GM23338 (cell line): ENCODE measurements around the gene AGXT. TPM values are rescaled to one million over a fixed set of nuclear protein-coding genes. Genes with fewer than 3 reads are reported as not detected.

Source experiments
- ATAC-seq: fragments of 200-7000 bp; cut with Tn5 transposase; 3 replicates; pipeline ENCODE4 v1.9.1; 2020
- DNase-seq: peaks from one replicate; pipeline ENCODE4 v3.0.0-alpha.2; 2015; ENCODE audit warnings: low spot score
- H2AFZ ChIP-seq: fragments of 200-600 bp; sonication (generic); 2 replicates; pipeline ENCODE4 v1.8.0; 2016; ENCODE audit warnings: antibody characterized with exemption, mild to moderate bottlenecking, moderate library complexity
- H3F3A ChIP-seq: fragments of 200-600 bp; sonication (generic); replicated peaks from 2 replicates; pipeline ENCODE4 v1.8.0; 2017; ENCODE audit warnings: antibody characterized with exemption, mixed run types, low read depth
- H3K27ac ChIP-seq: fragments of 200-600 bp; sonication (generic); 2 replicates; pipeline ENCODE4 v1.6.1; 2016; ENCODE audit warnings: low read depth
- H3K27me3 ChIP-seq: fragments of 200-600 bp; sonication (generic); 2 replicates; pipeline ENCODE4 v1.8.0; 2016; ENCODE audit warnings: mild to moderate bottlenecking, mixed run types, moderate library complexity; ENCODE audit not compliant: insufficient read depth
- H3K36me3 ChIP-seq: fragments of 200-600 bp; sonication (generic); 2 replicates; pipeline ENCODE4 v1.8.0; 2016; ENCODE audit warnings: mild to moderate bottlenecking; ENCODE audit not compliant: insufficient read depth
- H3K4me1 ChIP-seq: fragments of 200-600 bp; sonication (generic); 2 replicates; pipeline ENCODE4 v1.8.0; 2016; ENCODE audit warnings: mild to moderate bottlenecking, moderate library complexity; ENCODE audit not compliant: insufficient read depth
- H3K4me2 ChIP-seq: fragments of 200-600 bp; sonication (generic); 2 replicates; pipeline ENCODE4 v1.7.1; 2017; ENCODE audit warnings: mixed run types
- H3K4me3 ChIP-seq: fragments of 200-600 bp; sonication (generic); 2 replicates; pipeline ENCODE4 v1.6.1; 2016; ENCODE audit warnings: mixed run types
- H3K79me2 ChIP-seq: fragments of 200-600 bp; sonication (generic); replicated peaks from 2 replicates; pipeline ENCODE4 v1.8.0; 2017; ENCODE audit warnings: mild to moderate bottlenecking; ENCODE audit not compliant: insufficient read depth
- H3K9me2 ChIP-seq: fragments of 200-600 bp; sonication (generic); 2 replicates; pipeline ENCODE4 v1.8.0; 2017; ENCODE audit not compliant: insufficient read depth
- H4K20me1 ChIP-seq: fragments of 200-600 bp; sonication (generic); replicated peaks from 2 replicates; pipeline ENCODE4 v1.8.0; 2017; ENCODE audit warnings: mild to moderate bottlenecking; ENCODE audit not compliant: insufficient read depth
- H3K27ac Mint-ChIP-seq: 2 replicates; pipeline ENCODE4 v1.8.0; 2020; ENCODE audit warnings: inconsistent platforms, mild to moderate bottlenecking, moderate library complexity, mixed read lengths
- H3K27me3 Mint-ChIP-seq: 3 replicates; pipeline ENCODE4 v1.8.0; 2022; ENCODE audit warnings: low read depth, mild to moderate bottlenecking, moderate library complexity, mixed read lengths, inconsistent platforms; ENCODE audit not compliant: insufficient read depth, poor library complexity
- H3K36me3 Mint-ChIP-seq: 3 replicates; pipeline ENCODE4 v1.8.0; 2021; ENCODE audit warnings: low read depth, mild to moderate bottlenecking, inconsistent platforms, moderate library complexity, mixed read lengths
- H3K4me1 Mint-ChIP-seq: 3 replicates; pipeline ENCODE4 v1.8.0; 2020; ENCODE audit warnings: mild to moderate bottlenecking, inconsistent platforms, mixed read lengths
- H3K4me3 Mint-ChIP-seq: 3 replicates; pipeline ENCODE4 v1.8.0; 2021; ENCODE audit warnings: moderate library complexity, mild to moderate bottlenecking, inconsistent platforms, mixed read lengths
- H3K9me3 Mint-ChIP-seq: 3 replicates; pipeline ENCODE4 v1.8.0; 2020; ENCODE audit warnings: moderate library complexity, mild to moderate bottlenecking, inconsistent platforms, mixed read lengths
- CREB1 ChIP-seq: fragments of 250-450 bp; sonication (Bioruptor Pico); IDR thresholded peaks from 2 replicates; pipeline ENCODE4 v1.5.0; 2020; ENCODE audit warnings: low read depth, mild to moderate bottlenecking, moderate library complexity
- CTCF ChIP-seq, 2 experiments: fragments of 200-600 bp in 1 of 2; sonication (generic) in 1 of 2; conservative IDR thresholded peaks; 2 replicates each; pipeline versions ENCODE4 v1.5.1 to v1.6.1; 2016 to 2017; ENCODE audit warnings: antibody characterized with exemption in 2 of 2, low read depth in 2 of 2, mild to moderate bottlenecking in 2 of 2, moderate library complexity in 1 of 2
- ETS1 ChIP-seq: IDR thresholded peaks from 2 replicates; pipeline ENCODE4 v1.6.1; 2016; ENCODE audit warnings: antibody characterized with exemption
- EZH2 ChIP-seq: fragments of 200-600 bp; sonication (generic); IDR thresholded peaks from one replicate; pipeline ENCODE4 v1.8.0; 2017; ENCODE audit warnings: antibody characterized with exemption, mild to moderate bottlenecking, low read depth; ENCODE audit not compliant: unreplicated experiment
- EZH2phosphoT487 ChIP-seq: fragments of 200-600 bp; sonication (generic); IDR thresholded peaks from one replicate; pipeline ENCODE4 v1.8.1; 2018; ENCODE audit warnings: antibody characterized with exemption; ENCODE audit not compliant: unreplicated experiment
- JUNB ChIP-seq: IDR thresholded peaks from one replicate; pipeline ENCODE4 v1.6.1; 2016; ENCODE audit warnings: antibody characterized with exemption; ENCODE audit not compliant: unreplicated experiment
- NANOG ChIP-seq: IDR thresholded peaks from 2 replicates; pipeline ENCODE4 v1.6.1; 2016; ENCODE audit warnings: antibody characterized with exemption, borderline replicate concordance
- REST ChIP-seq: IDR thresholded peaks from one replicate; pipeline ENCODE4 v1.6.1; 2018; ENCODE audit warnings: antibody characterized with exemption; ENCODE audit not compliant: unreplicated experiment
- STAT1 ChIP-seq: IDR thresholded peaks from one replicate; pipeline ENCODE4 v1.6.1; 2016; ENCODE audit warnings: antibody characterized with exemption; ENCODE audit not compliant: unreplicated experiment
- ZNF114 ChIP-seq: fragments of 250-450 bp; sonication (Bioruptor Pico); IDR thresholded peaks from 2 replicates; pipeline ENCODE4 v1.5.0; 2020; ENCODE audit warnings: mild to moderate bottlenecking, moderate library complexity
- ZNF331 ChIP-seq: fragments of 250-450 bp; sonication (Bioruptor Pico); IDR thresholded peaks from 2 replicates; pipeline ENCODE4 v1.5.0; 2020; ENCODE audit warnings: low read depth, mild to moderate bottlenecking, moderate library complexity
- ZNF462 ChIP-seq: fragments of 250-450 bp; sonication (Bioruptor Pico); IDR thresholded peaks from 2 replicates; pipeline ENCODE4 v1.5.0; 2020; ENCODE audit warnings: mild to moderate bottlenecking, moderate library complexity
- polyA plus RNA-seq: library from polyadenylated mRNA; unstranded; fragments of >200 nt; fragmentation: Nextera tagmentation; extraction: Ambion mirVana; gene quantifications from 2 replicates; pipeline ENCODE4 v1.2.1, GENCODE V29; 2016
- total RNA-seq: library from RNA; depleted of rRNA; stranded (reverse); fragments of >200 nt; shearing (Covaris generic); gene quantifications from 2 replicates; pipeline ENCODE4 v1.2.3, GENCODE V29; 2014

Gene AGXT
- total and polyA plus RNA-seq, 2 experiments from 2014 or later: not detected

- Histone ChIP-seq H4K20me1 (no peaks in the 10 kb centered on the region), H3F3A (no peaks in the 10 kb centered on the region), H3K36me3 (no peaks in the 10 kb centered on the region), H3K4me1 (no peaks in the 10 kb centered on the region), H3K79me2 (no peaks in the 10 kb centered on the region), H2AFZ (no peak overlapping the region), H3K9me2 (no peaks in the 10 kb centered on the region), H3K4me3 (no peak overlapping the region), H3K4me2 (no peak overlapping the region), H3K27ac (no peak overlapping the region), H3K27me3 (no peaks in the 10 kb centered on the region)
- no peak for DNase-seq
- Mint-ChIP-seq H3K27me3 (peaks cover 3% of the 10 kb centered on the region), H3K9me3 (peaks cover 3% of the 10 kb centered on the region; the same call in 1 of the 3 replicates), H3K4me3 (no peak overlapping the region), H3K4me1 (no peaks in the 10 kb centered on the region), H3K27ac (no peak overlapping the region), H3K36me3 (no peaks in the 10 kb centered on the region)
- no peak for TF ChIP-seq STAT1
- no peak for TF ChIP-seq ZNF114
- no peak for TF ChIP-seq EZH2
- no peak for TF ChIP-seq REST
- TF ChIP-seq ETS1: no peak
- TF ChIP-seq NANOG: no peak
- no peak for TF ChIP-seq JUNB
- no peak for TF ChIP-seq ZNF462 (CRISPR knock-in tag)
- no peak for TF ChIP-seq EZH2phosphoT487
- no peak for TF ChIP-seq ZNF331
- no peak for TF ChIP-seq CTCF (conservative IDR thresholded peaks at IDR 0.05; ENCODE audit: low read depth in 2 of 2)
- TF ChIP-seq CREB1 (CRISPR knock-in tag): no peak
- peak; percentile 31; the same call in 2 of the 3 replicates for ATAC-seq
Measured at GRCh38 chr2:240906911-240907590, 38.4 kb downstream of the AGXT start.
